ENCODE results near the gene TMEM40.
"Not testable (repeated sequence)": the region's sequence is repeated elsewhere in the genome, so short reads cannot be mapped to it uniquely, and the experiment has no call there.

TMEM40 gene

DNA sequence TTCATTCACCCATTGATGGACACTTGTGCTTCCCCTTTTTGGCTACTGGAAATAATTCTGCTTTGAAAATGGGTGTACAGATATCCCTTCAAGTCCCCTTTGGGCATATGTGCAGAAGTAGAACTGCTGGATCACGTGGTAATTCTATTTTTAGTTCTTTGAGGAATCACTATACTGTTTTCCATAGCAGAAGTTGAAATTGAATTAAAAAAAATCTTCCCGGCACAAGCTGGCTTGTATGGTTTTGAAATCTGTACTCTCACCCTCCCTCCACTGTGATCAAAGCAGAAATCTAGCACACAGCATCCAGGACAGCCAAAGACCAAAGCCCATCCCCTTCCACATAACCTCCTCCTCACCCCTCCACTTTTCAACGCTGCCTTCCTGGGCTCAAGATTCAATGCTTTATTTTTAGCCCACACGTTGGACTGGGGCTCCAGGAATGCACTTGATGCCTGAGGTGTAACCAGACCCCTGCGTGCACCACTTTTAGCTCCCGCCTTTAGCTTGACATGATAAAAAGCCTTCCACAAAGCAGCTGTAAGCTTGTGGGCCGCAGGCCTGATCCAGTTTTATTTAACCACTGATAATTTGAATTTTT is 29.9 kb downstream of the TMEM40 start:
- peak in 1 of 2 donors; percentile 26 for DNase-seq (ENCODE audit: low read depth in 2 of 2)
- TF ChIP-seq, protein P1, sequence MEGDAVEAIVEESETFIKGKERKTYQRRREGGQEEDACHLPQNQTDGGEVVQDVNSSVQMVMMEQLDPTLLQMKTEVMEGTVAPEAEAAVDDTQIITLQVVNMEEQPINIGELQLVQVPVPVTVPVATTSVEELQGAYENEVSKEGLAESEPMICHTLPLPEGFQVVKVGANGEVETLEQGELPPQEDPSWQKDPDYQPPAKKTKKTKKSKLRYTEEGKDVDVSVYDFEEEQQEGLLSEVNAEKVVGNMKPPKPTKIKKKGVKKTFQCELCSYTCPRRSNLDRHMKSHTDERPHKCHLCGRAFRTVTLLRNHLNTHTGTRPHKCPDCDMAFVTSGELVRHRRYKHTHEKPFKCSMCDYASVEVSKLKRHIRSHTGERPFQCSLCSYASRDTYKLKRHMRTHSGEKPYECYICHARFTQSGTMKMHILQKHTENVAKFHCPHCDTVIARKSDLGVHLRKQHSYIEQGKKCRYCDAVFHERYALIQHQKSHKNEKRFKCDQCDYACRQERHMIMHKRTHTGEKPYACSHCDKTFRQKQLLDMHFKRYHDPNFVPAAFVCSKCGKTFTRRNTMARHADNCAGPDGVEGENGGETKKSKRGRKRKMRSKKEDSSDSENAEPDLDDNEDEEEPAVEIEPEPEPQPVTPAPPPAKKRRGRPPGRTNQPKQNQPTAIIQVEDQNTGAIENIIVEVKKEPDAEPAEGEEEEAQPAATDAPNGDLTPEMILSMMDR (IDR thresholded peaks at IDR 0.05; ENCODE audit: low read depth, low read length) = no peak
- H3K4me3 ChIP-seq (replicated peaks in 1 of 2; ENCODE audit: low read depth in 2 of 2, low read length in 2 of 2) = no peak overlapping the region

DNA sequence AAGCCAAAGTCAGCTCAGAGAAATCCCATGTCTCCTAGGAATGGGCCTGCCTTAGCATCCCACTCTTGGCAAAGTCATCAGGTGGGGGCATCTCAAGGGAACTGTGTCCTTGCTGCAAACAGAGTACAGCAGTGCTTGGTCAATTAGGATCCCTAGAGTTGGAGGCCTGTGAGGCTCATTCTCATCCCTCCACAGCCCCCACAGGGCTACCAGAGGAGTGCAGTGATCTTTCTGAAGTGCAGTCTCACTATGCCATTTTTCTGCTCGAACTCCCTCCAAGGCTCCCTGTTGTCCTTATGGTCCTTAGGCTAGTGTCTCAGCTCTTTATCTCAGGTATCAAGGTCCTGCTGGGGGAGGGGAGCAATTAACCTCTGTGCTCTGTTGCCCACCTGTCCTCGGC is 31.1 kb downstream of the TMEM40 start:
- DNase-seq (ENCODE audit: low read depth in 2 of 2) = no peak
- TF ChIP-seq, protein P1 (IDR thresholded peaks at IDR 0.05; ENCODE audit: low read depth, low read length) = no peak
- H3K4me3 ChIP-seq (replicated peaks in 1 of 2; ENCODE audit: low read depth in 2 of 2, low read length in 2 of 2) = no peak overlapping the region

DNA sequence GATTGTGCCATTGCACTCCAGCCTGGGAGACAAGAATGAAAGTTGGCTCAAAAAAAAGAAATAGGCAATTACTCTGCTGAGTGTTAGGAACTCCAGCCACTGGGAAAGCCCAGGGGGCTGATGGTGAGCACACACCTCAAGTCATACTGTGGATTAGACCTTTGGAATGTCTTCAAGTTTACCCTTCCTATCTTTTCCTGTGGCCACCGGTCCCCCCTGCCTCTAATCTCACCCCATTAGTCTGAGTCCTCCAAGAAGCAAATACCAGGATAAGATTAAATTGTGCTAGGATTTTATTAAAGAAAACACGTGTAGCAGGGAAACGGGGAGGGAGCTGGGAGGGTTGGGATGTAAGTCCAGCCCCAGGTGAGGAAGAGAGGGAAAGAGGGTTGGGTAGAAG is 31.6 kb downstream of the TMEM40 start:
- no peak for DNase-seq (ENCODE audit: low read depth in 2 of 2)
- TF ChIP-seq, protein P1 (IDR thresholded peaks at IDR 0.05; ENCODE audit: low read depth, low read length) = no peak
- H3K4me3 ChIP-seq (replicated peaks in 1 of 2; ENCODE audit: low read depth in 2 of 2, low read length in 2 of 2) = no peak overlapping the region

DNA sequence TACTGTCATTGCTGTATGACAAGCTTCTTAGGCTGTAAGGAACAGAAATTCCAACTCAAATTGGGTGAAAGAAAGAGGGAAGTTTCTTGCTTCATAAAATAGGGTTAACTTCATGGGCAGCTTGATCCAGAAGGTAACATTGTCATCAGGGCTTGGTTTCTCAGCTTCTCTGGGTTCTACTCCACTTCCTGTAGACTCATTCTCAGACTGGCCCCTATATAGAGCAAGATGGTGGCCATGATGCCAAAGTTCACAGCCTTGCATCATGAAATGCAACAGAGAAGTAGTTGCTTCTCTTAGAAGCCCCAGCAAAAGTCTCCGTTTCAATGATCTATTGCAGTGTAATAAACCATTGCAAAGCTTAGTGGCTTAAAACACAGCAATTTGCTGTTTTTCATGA is 33.6 kb downstream of the TMEM40 start:
- H3K4me3 ChIP-seq (replicated peaks in 1 of 2; ENCODE audit: low read depth in 2 of 2, low read length in 2 of 2) = no peak overlapping the region
- no peak for DNase-seq (ENCODE audit: low read depth in 2 of 2)
- TF ChIP-seq, protein P1 (IDR thresholded peaks at IDR 0.05; ENCODE audit: low read depth, low read length) = no peak

DNA sequence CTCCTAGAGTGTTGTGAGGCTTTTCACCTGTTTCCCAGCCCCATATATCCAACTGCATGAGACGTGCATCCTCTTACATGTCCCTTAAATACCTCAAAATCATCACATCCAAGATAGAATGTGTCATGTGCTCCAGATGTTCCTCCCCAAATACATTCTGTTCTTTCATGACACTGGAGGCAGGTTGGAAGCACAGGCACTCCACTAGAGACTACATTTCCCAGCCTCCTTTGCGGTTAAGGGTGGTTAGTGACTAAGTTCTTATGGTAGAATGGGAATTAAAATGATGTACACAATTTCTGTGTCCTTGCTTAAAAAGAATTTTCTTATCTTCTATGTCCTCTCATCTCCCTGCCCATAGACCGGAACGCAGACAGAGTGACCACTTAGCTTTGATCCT is 34.3 kb downstream of the TMEM40 start:
- peak in 1 of 2 donors; percentile 25 for DNase-seq (ENCODE audit: low read depth in 2 of 2)
- no peak overlapping the region for H3K4me3 ChIP-seq (replicated peaks in 1 of 2; ENCODE audit: low read depth in 2 of 2, low read length in 2 of 2)
- TF ChIP-seq, protein P1 (IDR thresholded peaks at IDR 0.05; ENCODE audit: low read depth, low read length) = no peak

DNA sequence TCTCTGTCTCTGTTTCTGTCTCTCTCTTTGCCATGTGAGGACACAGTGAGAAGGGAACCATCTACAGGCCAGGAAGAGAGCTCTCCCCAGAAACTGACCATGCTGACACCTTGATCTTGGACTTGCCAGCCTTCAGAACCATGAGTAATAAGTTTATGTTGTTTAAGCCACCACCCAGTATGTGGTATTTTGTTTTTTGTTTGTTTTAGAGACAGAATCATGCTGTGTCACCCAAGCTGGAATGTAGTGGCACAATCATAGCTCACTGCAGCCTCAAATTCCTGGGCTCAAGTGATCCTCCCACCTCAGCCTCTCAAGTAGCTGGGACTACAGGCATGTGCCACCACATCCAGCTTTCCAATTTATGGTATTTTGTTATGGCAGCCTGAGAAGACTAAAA is 35.7 kb downstream of the TMEM40 start:
- not testable (repeated sequence) for H3K4me3 ChIP-seq (replicated peaks in 1 of 2; ENCODE audit: low read depth in 2 of 2, low read length in 2 of 2)
- peak in 1 of 2 donors; percentile 51 for DNase-seq (ENCODE audit: low read depth in 2 of 2)

DNA sequence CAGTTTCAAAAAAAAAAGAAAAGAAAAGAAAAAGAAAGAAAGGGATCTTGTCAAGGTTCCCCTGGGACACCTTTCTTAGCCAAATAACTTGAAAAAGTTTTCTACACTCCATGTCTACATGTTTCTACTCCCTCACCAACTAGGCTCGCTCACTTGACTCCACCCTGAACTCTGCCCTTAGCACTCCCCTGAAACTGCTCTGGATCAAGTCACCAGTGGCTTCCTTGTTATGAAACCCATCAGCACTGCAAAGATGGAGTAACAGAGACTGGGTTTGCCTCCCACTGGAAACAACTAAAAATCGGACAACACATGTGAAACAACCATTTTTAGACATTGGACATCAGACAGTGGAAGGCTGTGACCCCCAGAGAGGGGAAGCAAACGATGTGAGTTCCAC is 36.8 kb downstream of the TMEM40 start:
- DNase-seq (ENCODE audit: low read depth in 2 of 2) = no peak
- TF ChIP-seq, protein P1 (IDR thresholded peaks at IDR 0.05; ENCODE audit: low read depth, low read length) = no peak

More for the DNA sequence above, 36.8 kb downstream of the TMEM40 start:
- H3K4me3 ChIP-seq (replicated peaks in 1 of 2; ENCODE audit: low read depth in 2 of 2, low read length in 2 of 2) = no peak overlapping the region
